HG02981 (cell line): ENCODE measurements around the gene GABPB2.
"Not testable (repeated sequence)": the region's sequence is repeated elsewhere in the genome, so short reads cannot be mapped to it uniquely, and the experiment has no call there.

Experiments used
- ATAC-seq: cut with Tn5 transposase; IDR thresholded peaks from one replicate; pipeline ENCODE4 v1.9.1; 2021; ENCODE audit warnings: mild to moderate bottlenecking, moderate library complexity; ENCODE audit not compliant: unreplicated experiment

The GABPB2 gene

DNA sequence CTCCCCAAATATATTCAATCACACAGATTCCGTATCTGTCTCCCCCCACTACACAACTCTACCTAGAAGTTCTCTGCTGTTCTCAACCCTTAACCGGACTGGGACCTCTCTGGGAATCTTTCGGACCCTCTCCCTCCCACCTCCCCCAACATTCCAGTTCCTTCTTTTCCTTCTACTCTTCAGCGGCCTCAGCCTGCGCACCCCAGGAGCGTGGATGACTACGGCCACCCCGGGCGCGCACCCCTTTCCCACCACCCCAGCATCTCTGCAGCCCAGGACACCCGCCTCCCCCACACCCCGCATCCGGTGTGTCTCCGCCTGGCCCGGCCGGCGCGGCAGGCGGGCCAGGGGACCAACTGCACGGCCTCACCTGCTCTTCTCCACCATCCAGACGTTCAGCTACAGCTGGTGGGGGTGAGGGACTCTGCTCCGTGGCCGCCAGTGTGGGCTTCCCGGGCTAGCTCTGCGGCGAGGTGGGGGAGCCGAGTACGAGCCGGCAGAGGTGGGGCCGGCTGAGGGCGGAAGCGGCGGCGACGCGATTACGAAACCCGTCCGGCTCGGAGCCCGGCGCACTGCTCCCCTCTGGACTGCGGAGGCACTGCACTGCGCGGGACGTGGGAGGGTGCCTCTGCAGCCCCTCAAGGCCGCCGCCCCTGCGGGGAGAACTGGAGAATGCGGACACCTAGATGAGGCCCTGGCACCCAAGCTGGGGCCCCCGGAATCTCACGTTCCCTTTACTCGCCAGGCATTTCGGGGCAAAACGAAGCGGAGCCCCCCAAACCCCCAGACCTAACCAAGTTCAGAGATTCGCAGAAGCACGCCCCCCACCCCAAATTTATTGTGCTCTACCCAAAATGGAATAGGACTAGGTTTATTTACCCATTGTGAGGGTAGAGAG lies 11.2 kb upstream of the GABPB2 start, which contains the start of gene CDC42SE1:
Gene CDC42SE1, minus strand, starts transcription at position 514 of the 898 bp plus-strand sequence. CDS start 3,892 bp downstream, outside the sequence.
- ATAC-seq, result peak; percentile 77

- no peak for ATAC-seq
These were observed 10.4 kb upstream of the GABPB2 start, which contains the start of gene MLLT11 for GRCh38 chr1:151060007-151060656. Gene MLLT11 (plus strand): TSS chr1:151060397. CDS start chr1:151067225, 6,828 bp downstream.

DNA sequence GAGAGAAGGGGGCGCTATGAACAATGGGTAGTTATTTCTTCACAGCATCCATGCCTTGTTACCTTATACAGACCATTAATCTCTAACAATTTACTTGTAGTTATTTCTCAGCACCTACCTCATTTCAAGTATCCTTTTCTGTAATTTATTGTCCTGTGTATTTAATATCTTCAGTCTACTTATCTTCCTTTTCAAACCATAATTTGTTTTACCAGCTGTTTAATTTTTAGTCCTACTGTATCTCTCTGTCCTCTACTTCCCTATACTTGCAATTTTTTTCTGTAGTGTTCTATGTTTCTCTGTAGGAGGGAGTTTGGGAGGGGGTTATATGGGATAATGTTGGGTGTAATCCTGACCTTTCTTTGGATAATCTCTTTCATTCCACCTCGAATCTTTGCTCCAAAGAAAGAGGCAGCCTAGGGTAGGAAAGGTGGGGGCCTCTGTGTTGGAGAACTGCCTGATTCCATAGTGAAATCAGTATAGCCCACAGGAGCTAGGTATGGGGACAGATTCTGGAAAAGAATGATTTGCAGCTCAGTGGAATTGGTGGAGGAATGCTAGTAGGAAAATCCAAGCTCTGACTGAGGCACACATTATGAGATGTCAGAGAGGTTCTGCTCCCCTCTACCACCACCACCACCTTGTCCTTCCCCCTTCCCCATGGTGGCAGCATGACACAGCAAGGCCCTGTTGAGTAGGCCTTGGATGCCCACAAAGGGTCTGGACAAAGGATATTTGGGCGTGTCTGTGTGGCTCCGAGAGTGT lies 9.7 kb upstream of the GABPB2 start:
- no peak for ATAC-seq

GRCh38 chr1:151061704-151062103 lies 8.9 kb upstream of the GABPB2 start:
- no peak for ATAC-seq

- no peak for ATAC-seq
These were observed 7.7 kb upstream of the GABPB2 start for GRCh38 chr1:151062741-151063371.

DNA sequence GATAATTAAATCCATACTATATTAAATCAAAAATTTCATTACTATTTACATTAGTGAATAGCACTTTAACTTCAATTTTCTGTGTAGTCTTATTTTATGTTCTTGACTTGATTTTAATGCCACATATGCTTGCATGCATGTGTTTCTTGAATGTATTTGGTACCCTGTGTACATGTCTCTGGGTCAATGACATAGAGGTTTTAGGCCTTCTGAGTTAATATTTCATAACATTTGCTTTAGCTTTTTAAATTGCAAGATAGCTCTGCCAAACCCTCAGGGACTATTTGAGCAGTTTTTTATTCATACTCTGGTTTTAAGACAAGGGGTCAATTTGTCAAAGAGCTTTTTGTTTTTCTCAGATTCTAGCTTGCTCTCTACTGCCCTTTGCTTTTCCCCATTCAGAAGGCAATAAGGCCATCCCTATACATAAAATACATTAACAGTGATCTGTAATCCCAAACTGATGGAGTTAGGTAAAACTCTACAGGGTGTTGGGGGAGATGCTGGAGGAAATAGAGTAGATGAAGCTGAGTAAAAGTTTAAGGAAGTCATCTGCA lies 5.4 kb upstream of the GABPB2 start:
- no peak for ATAC-seq

GRCh38 chr1:151067185-151067584 lies 3.4 kb upstream of the GABPB2 start:
- ATAC-seq, result no peak

- ATAC-seq, result no peak
These were observed 1.5 kb upstream of the GABPB2 start for GRCh38 chr1:151069103-151069486.

DNA sequence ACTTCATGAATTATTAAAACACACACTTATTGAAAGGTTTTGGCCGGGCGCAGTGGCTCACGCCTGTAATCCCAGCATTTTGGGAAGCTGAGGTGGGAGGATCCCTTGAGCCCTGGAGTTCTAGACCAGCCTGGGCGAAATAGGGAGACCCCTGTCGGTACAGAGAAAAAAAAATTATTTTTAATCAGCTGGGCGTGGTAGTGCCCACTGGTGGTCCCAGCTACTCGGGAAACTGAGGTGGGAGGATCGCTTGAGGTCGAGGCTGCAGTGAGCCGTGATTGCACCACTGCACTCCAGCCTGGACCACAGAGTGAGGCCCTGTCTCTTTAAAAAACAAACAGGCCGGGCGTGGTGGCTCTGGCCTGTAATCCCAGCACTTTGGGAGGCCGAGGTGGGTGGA lies 1.7 kb downstream of the GABPB2 start:
- ATAC-seq, result no peak

- no peak for ATAC-seq
These were observed 15.5 kb downstream of the GABPB2 start for GRCh38 chr1:151085953-151086559.

GRCh38 chr1:151097426-151097825 lies 26.9 kb downstream of the GABPB2 start:
- ATAC-seq, result not testable (repeated sequence)

DNA sequence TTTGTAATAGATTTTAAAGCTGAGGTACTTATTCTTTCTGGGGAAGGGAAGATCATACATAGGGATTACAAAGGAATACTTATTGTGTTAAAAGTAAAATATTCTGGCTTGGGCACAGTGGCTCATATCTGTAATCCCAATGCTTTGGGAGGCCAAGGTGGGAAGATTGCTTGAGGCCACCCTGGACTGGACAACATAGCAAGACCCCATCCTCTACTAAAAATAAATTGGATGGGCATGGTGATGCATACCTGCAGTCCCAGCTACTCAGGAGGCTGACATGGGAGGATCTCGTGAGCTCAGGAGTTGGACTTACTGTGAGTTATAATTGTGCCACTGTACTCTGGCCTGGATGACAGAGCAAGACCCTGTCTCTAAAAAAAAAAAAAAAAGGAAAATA lies 27.6 kb downstream of the GABPB2 start:
- ATAC-seq, result no peak

DNA sequence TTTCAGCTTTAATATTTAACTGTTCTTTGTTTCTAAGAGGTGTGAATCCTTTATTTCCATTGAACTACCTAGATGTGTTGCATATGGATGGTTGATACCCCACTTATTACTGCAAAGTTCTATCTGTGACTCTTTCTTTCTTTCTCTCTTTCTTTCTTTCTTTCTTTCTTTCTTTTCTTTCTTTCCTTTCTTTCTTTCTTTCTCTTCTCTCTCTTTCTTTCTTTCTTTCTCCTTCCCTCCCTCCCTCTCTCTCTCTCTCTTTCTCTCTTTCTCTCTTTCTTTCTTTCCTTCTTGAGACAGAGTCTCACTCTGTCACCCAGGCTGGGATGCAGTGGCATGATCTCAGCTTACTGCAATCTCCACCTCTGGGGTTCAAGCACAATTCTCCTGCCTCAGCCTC lies 34.1 kb downstream of the GABPB2 start:
- ATAC-seq, result no peak

DNA sequence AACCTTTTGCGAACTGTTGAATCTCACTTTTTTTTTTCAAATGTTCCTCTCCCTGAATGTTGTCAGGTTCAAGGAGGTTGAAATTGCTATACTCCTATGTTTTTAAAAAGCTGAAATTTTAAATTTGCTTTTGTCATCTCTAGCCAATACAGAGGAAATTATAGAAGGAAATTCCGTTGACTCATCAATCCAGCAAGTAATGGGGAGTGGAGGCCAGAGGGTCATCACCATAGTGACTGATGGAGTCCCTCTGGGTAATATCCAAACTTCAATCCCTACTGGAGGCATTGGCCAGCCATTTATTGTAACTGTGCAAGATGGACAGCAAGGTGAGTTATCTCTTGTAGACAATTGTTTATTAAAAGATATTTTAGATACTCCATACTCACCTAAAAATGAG lies 36.3 kb downstream of the GABPB2 start:
- no peak for ATAC-seq

GRCh38 chr1:151108331-151108730 lies 37.8 kb downstream of the GABPB2 start:
- ATAC-seq, result no peak

DNA sequence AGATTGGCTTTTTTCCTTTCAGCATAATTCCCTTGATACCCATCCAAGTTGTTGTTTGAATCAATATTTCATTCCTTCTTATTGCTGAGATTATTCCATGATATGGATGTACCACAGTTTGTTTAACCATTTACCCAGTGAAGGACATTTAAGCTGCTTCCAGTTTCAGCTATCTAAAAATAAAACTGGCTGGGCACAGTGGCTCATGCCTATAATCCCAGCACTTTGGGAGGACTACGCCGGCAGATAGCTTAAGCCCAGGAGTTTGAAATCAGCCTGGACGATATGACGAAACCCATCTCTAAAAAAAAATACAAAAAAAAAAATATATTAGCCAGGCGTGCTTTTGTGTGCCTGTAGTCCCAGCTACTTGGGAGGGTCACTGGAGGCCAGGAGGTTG lies 43.3 kb downstream of the GABPB2 start:
- ATAC-seq, result no peak

GRCh38 chr1:151124763-151125403 lies 54.3 kb downstream of the GABPB2 start:
- ATAC-seq, result no peak

- ATAC-seq, result no peak
These were observed 58.2 kb downstream of the GABPB2 start for GRCh38 chr1:151128800-151129199.

GRCh38 chr1:151130987-151131586 lies 60.5 kb downstream of the GABPB2 start:
- ATAC-seq, result peak; percentile 90
